Right atrium auricular region (tissue), 2 donors: ENCODE results near the gene DPEP2. TPM values are rescaled to one million over a fixed set of nuclear protein-coding genes. Genes with fewer than 3 reads are reported as not detected.
"Not testable (repeated sequence)": the region's sequence is repeated elsewhere in the genome, so short reads cannot be mapped to it uniquely, and the experiment has no call there.

Experiments used
- DNase-seq: peaks from one replicate; pipeline ENCODE4 v3.0.0-alpha.2; 2019; ENCODE audit warnings: low spot score
- H3K27ac ChIP-seq, 2 donors: fragments of 200-600 bp; sonication (generic); 1 replicate in 1 of 2; 2 replicates in 1 of 2; pipeline ENCODE4 v1.5.1; 2016 to 2019
- H3K27me3 ChIP-seq, 2 donors: fragments of 200-600 bp; sonication (generic); one replicate each; pipeline versions ENCODE4 v1.5.1 to v1.6.0; 2017 to 2019
- H3K36me3 ChIP-seq: fragments of 200-600 bp; sonication (generic); one replicate; pipeline ENCODE4 v1.5.1; 2016
- H3K4me1 ChIP-seq, 2 donors: fragments of 200-600 bp; sonication (generic); one replicate each; pipeline versions ENCODE4 v1.5.1 to v1.6.0; 2017 to 2019
- H3K4me3 ChIP-seq, 2 donors: fragments of 200-600 bp; sonication (generic); 1 replicate in 1 of 2; 2 replicates in 1 of 2; pipeline ENCODE4 v1.5.1; 2017 to 2019; ENCODE audit warnings: mild to moderate bottlenecking in 1 of 2, moderate library complexity in 1 of 2
- H3K9me3 ChIP-seq, 2 donors: fragments of 200-600 bp; sonication (generic); one replicate each; pipeline ENCODE4 v1.5.1; 2019
- total RNA-seq, 2 donors: library from RNA; depleted of rRNA; stranded (reverse); fragments of >200 nt; gene quantifications; one replicate each; pipeline ENCODE4 v1.1.0, GENCODE V29; 2016
- TF ChIP-seq, protein P1 (sequence below), 2 donors: fragments of 200-600 bp; sonication (generic); IDR thresholded peaks; one replicate each; pipeline ENCODE4 v1.5.1; 2019; ENCODE audit warnings: antibody characterized with exemption in 2 of 2

DPEP2 gene, protein sequence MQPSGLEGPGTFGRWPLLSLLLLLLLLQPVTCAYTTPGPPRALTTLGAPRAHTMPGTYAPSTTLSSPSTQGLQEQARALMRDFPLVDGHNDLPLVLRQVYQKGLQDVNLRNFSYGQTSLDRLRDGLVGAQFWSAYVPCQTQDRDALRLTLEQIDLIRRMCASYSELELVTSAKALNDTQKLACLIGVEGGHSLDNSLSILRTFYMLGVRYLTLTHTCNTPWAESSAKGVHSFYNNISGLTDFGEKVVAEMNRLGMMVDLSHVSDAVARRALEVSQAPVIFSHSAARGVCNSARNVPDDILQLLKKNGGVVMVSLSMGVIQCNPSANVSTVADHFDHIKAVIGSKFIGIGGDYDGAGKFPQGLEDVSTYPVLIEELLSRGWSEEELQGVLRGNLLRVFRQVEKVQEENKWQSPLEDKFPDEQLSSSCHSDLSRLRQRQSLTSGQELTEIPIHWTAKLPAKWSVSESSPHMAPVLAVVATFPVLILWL
- 1 to 10 TPM in 1 of 2 donors, under 1 TPM in 1; 0.85 to 1.6 TPM for total RNA-seq

DNA sequence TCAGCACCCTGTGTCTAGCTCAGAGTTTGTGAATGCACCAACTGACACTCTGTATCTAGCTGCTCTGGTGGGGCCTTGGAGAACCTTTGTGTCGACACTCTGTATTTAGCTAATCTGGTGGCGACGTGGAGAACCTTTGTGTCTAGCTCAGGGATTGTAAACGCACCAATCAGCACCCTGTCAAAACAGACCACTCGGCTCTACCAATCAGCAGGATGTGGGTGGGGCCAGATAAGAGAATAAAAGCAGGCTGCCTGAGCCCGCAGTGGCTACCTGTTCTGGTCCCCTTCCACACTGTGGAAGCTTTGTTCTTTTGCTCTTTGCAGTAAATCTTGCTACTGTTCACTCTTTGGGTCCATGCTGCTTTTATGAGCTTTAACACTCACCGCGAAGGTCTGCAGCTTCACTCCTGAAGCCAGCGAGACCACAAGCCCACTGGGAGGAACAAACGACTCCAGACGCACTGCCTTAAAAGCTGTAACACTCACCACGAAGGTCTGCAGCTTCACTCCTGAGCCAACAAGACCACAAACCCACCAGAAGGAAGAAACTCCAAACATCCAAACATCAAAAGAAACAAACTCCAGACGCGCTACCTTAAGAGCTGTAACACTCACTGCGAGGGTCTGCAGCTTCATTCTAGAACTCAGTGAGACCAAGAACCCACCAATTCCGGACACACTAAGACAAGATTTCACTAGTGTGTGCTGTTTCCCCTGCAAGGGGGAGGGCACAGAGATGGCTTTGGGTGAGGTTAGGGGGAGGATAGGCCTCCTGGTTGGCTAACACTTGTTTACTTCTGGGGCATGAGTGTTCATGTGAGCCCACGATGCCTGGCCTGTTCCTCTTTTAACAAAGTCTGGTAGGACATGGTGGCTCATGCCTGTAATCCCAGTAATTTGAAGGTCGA lies at the start of gene DPEP2:
Gene DPEP2 (minus strand): TSS at position 706 of the 910 bp plus-strand sequence. CDS start 6,272 bp downstream, outside the sequence.
- peak; percentile 61 for DNase-seq
- not testable (repeated sequence) for H3K4me1 ChIP-seq, H3K36me3 ChIP-seq

DNA sequence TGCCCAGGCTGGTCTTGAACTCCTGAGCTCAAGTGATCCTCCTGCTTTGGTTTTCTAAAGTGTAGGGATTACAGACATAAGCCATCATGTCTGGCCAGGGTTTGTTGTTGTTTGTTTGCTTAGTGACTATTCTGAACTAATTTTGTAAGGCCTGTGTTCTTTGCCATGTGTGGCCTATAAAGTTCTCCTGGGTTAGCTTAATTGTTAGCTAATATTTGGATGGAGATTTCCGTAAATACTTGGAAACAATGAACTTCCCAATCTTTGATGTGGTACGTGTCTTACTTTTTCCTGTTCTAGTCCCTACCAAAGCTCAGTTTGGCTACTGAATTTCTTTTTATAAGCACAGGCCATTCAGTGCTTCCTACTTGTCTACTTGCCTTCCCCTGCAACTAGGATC lies 48.7 kb upstream of the DPEP2 start:
- H3K27me3 ChIP-seq, result no peaks in the 10 kb centered on the region
- H3K36me3 ChIP-seq, result peaks cover 10% of the 10 kb centered on the region
- no peaks in the 10 kb centered on the region for H3K9me3 ChIP-seq
- H3K4me3 ChIP-seq, result no peak overlapping the region
- DNase-seq, result no peak
- H3K4me1 ChIP-seq, result no peaks in the 10 kb centered on the region
- no peak overlapping the region for H3K27ac ChIP-seq
- TF ChIP-seq, protein P1, sequence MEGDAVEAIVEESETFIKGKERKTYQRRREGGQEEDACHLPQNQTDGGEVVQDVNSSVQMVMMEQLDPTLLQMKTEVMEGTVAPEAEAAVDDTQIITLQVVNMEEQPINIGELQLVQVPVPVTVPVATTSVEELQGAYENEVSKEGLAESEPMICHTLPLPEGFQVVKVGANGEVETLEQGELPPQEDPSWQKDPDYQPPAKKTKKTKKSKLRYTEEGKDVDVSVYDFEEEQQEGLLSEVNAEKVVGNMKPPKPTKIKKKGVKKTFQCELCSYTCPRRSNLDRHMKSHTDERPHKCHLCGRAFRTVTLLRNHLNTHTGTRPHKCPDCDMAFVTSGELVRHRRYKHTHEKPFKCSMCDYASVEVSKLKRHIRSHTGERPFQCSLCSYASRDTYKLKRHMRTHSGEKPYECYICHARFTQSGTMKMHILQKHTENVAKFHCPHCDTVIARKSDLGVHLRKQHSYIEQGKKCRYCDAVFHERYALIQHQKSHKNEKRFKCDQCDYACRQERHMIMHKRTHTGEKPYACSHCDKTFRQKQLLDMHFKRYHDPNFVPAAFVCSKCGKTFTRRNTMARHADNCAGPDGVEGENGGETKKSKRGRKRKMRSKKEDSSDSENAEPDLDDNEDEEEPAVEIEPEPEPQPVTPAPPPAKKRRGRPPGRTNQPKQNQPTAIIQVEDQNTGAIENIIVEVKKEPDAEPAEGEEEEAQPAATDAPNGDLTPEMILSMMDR (IDR thresholded peaks at IDR 0.05), result no peak

More for the DNA sequence above, at the start of gene DPEP2:
- not testable (repeated sequence) for H3K27me3 ChIP-seq, H3K9me3 ChIP-seq, H3K4me3 ChIP-seq
- peak within 1 kb of the TSS; percentile 56 to 62 for H3K27ac ChIP-seq

DNA sequence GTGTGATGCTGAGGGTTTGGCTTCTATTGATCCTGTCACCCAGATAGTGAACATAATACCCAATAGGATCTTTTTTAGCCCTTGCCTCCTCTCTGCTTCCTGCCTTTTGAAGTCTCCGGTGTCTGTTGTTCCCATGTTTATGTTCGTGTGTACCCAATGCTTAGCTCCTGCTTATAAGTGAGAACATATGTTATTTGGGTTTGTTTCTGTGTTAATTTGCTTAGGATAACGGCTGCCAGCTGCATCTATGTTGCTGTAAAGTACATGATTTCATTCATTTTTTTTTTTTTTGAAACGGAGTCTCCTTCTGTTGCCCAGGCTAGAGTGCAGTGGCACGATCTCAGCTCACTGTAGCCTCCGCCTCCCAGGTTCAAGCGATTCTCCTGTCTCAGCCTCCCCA lies 46.8 kb upstream of the DPEP2 start:
- TF ChIP-seq, protein P1 (IDR thresholded peaks at IDR 0.05), result no peak
- no peak for DNase-seq
- peaks cover 10% of the 10 kb centered on the region for H3K36me3 ChIP-seq
- no peaks in the 10 kb centered on the region for H3K9me3 ChIP-seq
- no peaks in the 10 kb centered on the region for H3K27me3 ChIP-seq
- no peak overlapping the region for H3K27ac ChIP-seq
- no peak overlapping the region for H3K4me3 ChIP-seq
- no peaks in the 10 kb centered on the region for H3K4me1 ChIP-seq

DNA sequence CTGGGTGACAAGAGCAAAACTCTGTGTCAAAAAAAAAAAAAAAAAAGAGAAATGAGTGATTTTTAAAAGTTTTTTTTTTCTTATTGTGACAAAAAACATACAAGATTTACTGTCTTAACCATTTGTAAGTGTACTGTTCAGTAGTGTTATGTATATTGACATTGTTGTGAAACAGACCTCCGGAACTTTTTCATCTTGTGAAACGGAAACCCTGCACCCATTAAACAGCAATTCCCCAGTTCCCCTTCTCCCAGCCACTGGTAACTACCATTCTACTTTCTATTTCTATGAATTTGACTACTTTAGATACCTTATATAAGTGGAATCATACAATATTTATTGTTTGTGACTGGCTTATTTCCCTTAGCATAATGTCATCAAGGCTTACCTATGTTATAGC lies 42.5 kb upstream of the DPEP2 start:
- TF ChIP-seq, protein P1 (IDR thresholded peaks at IDR 0.05), result no peak
- no peak for DNase-seq
- Histone ChIP-seq H3K4me3 (no peak overlapping the region), H3K36me3 (no peaks in the 10 kb centered on the region), H3K9me3 (no peaks in the 10 kb centered on the region), H3K27me3 (no peaks in the 10 kb centered on the region), H3K4me1 (no peaks in the 10 kb centered on the region), H3K27ac (no peak overlapping the region)

DNA sequence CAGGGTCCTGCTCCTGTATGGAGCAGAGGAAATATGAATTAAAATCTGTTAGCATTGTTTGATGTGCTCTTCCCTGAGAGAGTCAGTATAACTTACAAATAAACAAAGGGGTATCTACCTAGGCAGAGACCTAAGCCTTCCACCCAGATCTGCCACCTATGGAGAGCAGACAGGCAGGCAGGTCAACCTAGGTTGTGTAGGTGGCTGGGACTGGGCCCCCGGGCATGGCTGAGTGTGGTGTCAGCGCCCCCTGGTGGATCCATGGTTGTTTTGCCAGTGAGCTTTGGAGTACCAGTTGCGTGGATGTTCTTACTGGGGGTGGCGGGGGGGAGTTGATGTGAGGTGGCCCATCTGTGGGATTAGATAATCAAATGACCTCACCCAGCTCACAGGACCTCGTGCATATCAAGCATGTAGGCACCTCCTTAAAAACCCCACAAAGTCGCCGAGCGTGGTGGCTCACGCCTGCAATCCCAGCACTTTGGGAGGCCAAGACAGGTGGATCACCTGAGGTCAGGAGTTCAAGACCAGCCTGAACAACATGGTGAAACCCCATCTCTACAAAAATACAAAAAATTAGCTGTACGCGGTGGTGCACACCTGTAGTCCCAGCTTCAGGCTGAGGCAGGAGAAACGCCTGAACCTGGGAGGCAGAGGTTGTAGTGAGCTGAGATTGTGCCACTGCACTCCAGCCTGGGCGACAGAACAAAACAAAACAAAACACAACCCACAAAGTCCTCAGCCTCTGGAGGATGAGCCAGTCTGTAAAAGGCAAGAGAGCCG lies 41.4 kb upstream of the DPEP2 start:
- DNase-seq, result peak; percentile 80
- no peak overlapping the region for H3K27ac ChIP-seq

More for the DNA sequence above, 41.4 kb upstream of the DPEP2 start:
- no peak overlapping the region for H3K4me3 ChIP-seq
- H3K9me3 ChIP-seq, result no peaks in the 10 kb centered on the region
- no peaks in the 10 kb centered on the region for H3K36me3 ChIP-seq
- TF ChIP-seq, protein P1 (IDR thresholded peaks at IDR 0.05), result peak; percentile 78 to 92
- no peaks in the 10 kb centered on the region for H3K4me1 ChIP-seq
- no peaks in the 10 kb centered on the region for H3K27me3 ChIP-seq
